H1 (cell line): ENCODE data around the gene MEF2A. TPM values are rescaled to one million over a fixed set of nuclear protein-coding genes. Genes with fewer than 3 reads are reported as not detected.

Source experiments
- CTCF ChIA-PET: fragments of 300-600 bp; sonication (Branson Sonifier 250); formaldehyde crosslinking; loops from one replicate; lab custom pipeline; 2021; ENCODE audit not compliant: partially characterized antibody; lab: Charles Lee
- POLR2A ChIA-PET: fragments of 300-600 bp; sonication (Branson Sonifier 250); formaldehyde crosslinking; loops from one replicate; lab custom pipeline; 2021; ENCODE audit warnings: inconsistent platforms; ENCODE audit not compliant: partially characterized antibody; lab: Charles Lee
- DNase-seq, 2 experiments: peaks; one replicate each; pipeline versions ENCODE4 v3.0.0 to v3.0.0-alpha.2; 2010 to 2022; ENCODE audit warnings: low spot score in 2 of 2, low read depth in 1 of 2, mixed read lengths in 1 of 2
- FAIRE-seq: peaks from 2 replicates; lab custom pipeline; 2011; peaks lifted over from hg19 to GRCh38; lab: Jason Lieb, UNC
- H2AFZ ChIP-seq: 2 replicates; pipeline ENCODE4 v1.8.1; 2012; ENCODE audit warnings: low read length, inconsistent platforms
- H2AK5ac ChIP-seq: 2 replicates; pipeline ENCODE4 v1.6.1; 2013; ENCODE audit warnings: low read depth, low read length
- H2BK120ac ChIP-seq: replicated peaks from 2 replicates; pipeline ENCODE3; 2013; ENCODE audit warnings: low read depth, low read length, inconsistent platforms
- H2BK12ac ChIP-seq: 2 replicates; pipeline ENCODE4 v1.6.1; 2013; ENCODE audit warnings: low read depth, low read length
- H2BK15ac ChIP-seq: 2 replicates; pipeline ENCODE4 v1.6.1; 2013; ENCODE audit warnings: low read length
- H2BK20ac ChIP-seq: 2 replicates; pipeline ENCODE4 v1.6.1; 2013; ENCODE audit warnings: low read length
- H2BK5ac ChIP-seq: 2 replicates; pipeline ENCODE4 v1.6.1; 2013; ENCODE audit warnings: low read depth, low read length
- H3K14ac ChIP-seq: 2 replicates; pipeline ENCODE4 v1.6.1; 2013; ENCODE audit warnings: inconsistent platforms; ENCODE audit not compliant: insufficient read length
- H3K18ac ChIP-seq: 2 replicates; pipeline ENCODE4 v1.6.1; 2013; ENCODE audit warnings: low read length; ENCODE audit errors: extremely low read depth
- H3K23ac ChIP-seq: 2 replicates; pipeline ENCODE4 v1.6.1; 2013; ENCODE audit warnings: inconsistent platforms; ENCODE audit not compliant: insufficient read length
- H3K23me2 ChIP-seq: 2 replicates; pipeline ENCODE4 v1.6.1; 2013; ENCODE audit warnings: low read depth, low read length
- H3K27ac ChIP-seq: 2 replicates; pipeline ENCODE4 v1.6.1; 2011; ENCODE audit warnings: low read depth, low read length, inconsistent platforms
- H3K27me3 ChIP-seq, 4 experiments: replicated peaks in 1 of 4; 1 replicate in 1 of 4; 2 replicates in 3 of 4; pipeline versions ENCODE4 v1.6.1 to v1.8.1; 2011 to 2013; ENCODE audit warnings: low read length in 3 of 4, mild to moderate bottlenecking in 3 of 4, inconsistent platforms in 2 of 4, mixed read lengths in 2 of 4, moderate library complexity in 1 of 4; ENCODE audit not compliant: control insufficient read depth in 3 of 4, insufficient read depth in 3 of 4; ENCODE audit errors: extremely low read depth in 1 of 4
- H3K36me3 ChIP-seq, 4 experiments: 2 replicates each; pipeline versions ENCODE4 v1.6.1 to v1.8.1; 2011 to 2013; ENCODE audit warnings: mild to moderate bottlenecking in 4 of 4, low read length in 3 of 4, moderate library complexity in 2 of 4, control low read depth in 1 of 4, inconsistent platforms in 1 of 4; ENCODE audit not compliant: insufficient read depth in 4 of 4, control insufficient read depth in 2 of 4
- H3K4ac ChIP-seq: replicated peaks from 2 replicates; pipeline ENCODE3; 2013; ENCODE audit warnings: low read length, low read depth, mixed read lengths, inconsistent platforms; ENCODE audit not compliant: insufficient read length
- H3K4me1 ChIP-seq, 4 experiments: replicated peaks in 1 of 4; 1 replicate in 1 of 4; 2 replicates in 3 of 4; pipeline versions ENCODE4 v1.6.1 to v1.8.1; 2011 to 2013; ENCODE audit warnings: low read length in 3 of 4, inconsistent platforms in 2 of 4, mixed read lengths in 1 of 4; ENCODE audit not compliant: insufficient read depth in 4 of 4, control insufficient read depth in 3 of 4
- H3K4me2 ChIP-seq, 2 experiments: 2 replicates each; pipeline versions ENCODE4 v1.6.1 to v1.8.1; 2011 to 2013; ENCODE audit warnings: low read depth in 2 of 2, low read length in 2 of 2, control low read depth in 1 of 2, inconsistent platforms in 1 of 2, mild to moderate bottlenecking in 1 of 2; ENCODE audit not compliant: insufficient read depth in 1 of 2
- H3K4me3 ChIP-seq, 4 experiments: fragments of 200-600, 300-600 bp in 1 of 4; sonication (generic), shearing (Covaris generic), sonication (Bioruptor Twin) in 1 of 4; 2 replicates each; pipeline versions ENCODE4 v1.5.1 to v1.8.1; 2011 to 2016; ENCODE audit warnings: low read length in 4 of 4, low read depth in 3 of 4, control low read depth in 2 of 4, inconsistent platforms in 2 of 4, mild to moderate bottlenecking in 2 of 4, mixed read lengths in 1 of 4, moderate library complexity in 1 of 4; ENCODE audit not compliant: insufficient read depth in 2 of 4; ENCODE audit errors: extremely low read depth in 1 of 4
- H3K56ac ChIP-seq: replicated peaks from 2 replicates; pipeline ENCODE3; 2013; ENCODE audit warnings: low read depth, mild to moderate bottlenecking, mixed read lengths, low read length, inconsistent platforms; ENCODE audit not compliant: insufficient read length
- H3K79me1 ChIP-seq: 2 replicates; pipeline ENCODE4 v1.6.1; 2013; ENCODE audit warnings: low read depth, low read length, control low read depth
- H3K79me2 ChIP-seq, 2 experiments: 2 replicates each; pipeline versions ENCODE4 v1.6.1 to v1.8.1; 2012 to 2013; ENCODE audit warnings: low read length in 2 of 2, mild to moderate bottlenecking in 2 of 2, inconsistent platforms in 1 of 2; ENCODE audit not compliant: insufficient read depth in 2 of 2, control insufficient read depth in 1 of 2
- H3K9ac ChIP-seq, 4 experiments: replicated peaks in 1 of 4; 1 replicate in 1 of 4; 2 replicates in 3 of 4; pipeline versions ENCODE4 v1.6.1 to v1.8.1; 2011 to 2013; ENCODE audit warnings: low read depth in 3 of 4, low read length in 3 of 4, control low read depth in 2 of 4, mild to moderate bottlenecking in 2 of 4, moderate library complexity in 2 of 4, inconsistent platforms in 1 of 4; ENCODE audit errors: extremely low read depth in 1 of 4
- H3K9me3 ChIP-seq, 2 experiments: 2 replicates each; pipeline versions ENCODE4 v1.6.1 to v1.8.1; 2012 to 2013; ENCODE audit warnings: mild to moderate bottlenecking in 2 of 2, moderate library complexity in 2 of 2, control low read depth in 1 of 2, inconsistent platforms in 1 of 2, low read depth in 1 of 2, low read length in 1 of 2, mixed read lengths in 1 of 2; ENCODE audit not compliant: insufficient read depth in 2 of 2
- H4K20me1 ChIP-seq, 2 experiments: replicated peaks in 1 of 2; 2 replicates each; pipeline versions ENCODE3 to v1.8.1; 2011 to 2013; ENCODE audit warnings: inconsistent platforms in 2 of 2, low read length in 2 of 2, mild to moderate bottlenecking in 1 of 2; ENCODE audit not compliant: insufficient read depth in 2 of 2, control insufficient read depth in 1 of 2
- H4K5ac ChIP-seq: 2 replicates; pipeline ENCODE4 v1.6.1; 2013; ENCODE audit warnings: low read length, low read depth, mixed read lengths, inconsistent platforms; ENCODE audit not compliant: insufficient read length
- H4K8ac ChIP-seq: 2 replicates; pipeline ENCODE4 v1.8.0; 2013; ENCODE audit warnings: mild to moderate bottlenecking, moderate library complexity, low read length, inconsistent platforms; ENCODE audit not compliant: insufficient read depth; ENCODE audit errors: extremely low read depth
- H4K91ac ChIP-seq: replicated peaks from 2 replicates; pipeline ENCODE3; 2013; ENCODE audit warnings: low read length, mixed read lengths, inconsistent platforms; ENCODE audit not compliant: insufficient read length
- BCL11A ChIP-seq, 2 experiments: IDR thresholded peaks; one replicate each; pipeline ENCODE4 v1.6.1; 2011; ENCODE audit warnings: low read depth in 2 of 2, low read length in 2 of 2, mild to moderate bottlenecking in 2 of 2
- CBX5 ChIP-seq: fragments of 300-800, 300-1000 bp; sonication (generic); IDR thresholded peaks from 2 replicates; pipeline ENCODE4 v1.7.1; 2016; ENCODE audit warnings: antibody characterized with exemption, low read length, low read depth
- CBX8 ChIP-seq: fragments of 300-800, 300-1000 bp; sonication (generic); IDR thresholded peaks from 2 replicates; pipeline ENCODE4 v1.7.1; 2016; ENCODE audit warnings: low read depth, low read length, borderline replicate concordance
- EGR1 ChIP-seq: IDR thresholded peaks from 2 replicates; pipeline ENCODE4 v1.6.1; 2011; ENCODE audit warnings: low read depth, low read length, borderline replicate concordance
- HDAC2 ChIP-seq, 2 experiments: fragments of 300-600 bp in 1 of 2; sonication (generic) in 1 of 2; IDR thresholded peaks; 2 replicates each; pipeline ENCODE4 v1.6.1; 2011 to 2012; ENCODE audit warnings: low read depth in 2 of 2, low read length in 2 of 2, mild to moderate bottlenecking in 2 of 2, moderate library complexity in 2 of 2, borderline replicate concordance in 1 of 2, inconsistent platforms in 1 of 2
- HDAC6 ChIP-seq: IDR thresholded peaks from one replicate; pipeline ENCODE4 v1.7.1; 2012; ENCODE audit warnings: low read depth, mild to moderate bottlenecking, inconsistent platforms, low read length, moderate library complexity
- KDM1A ChIP-seq: fragments of 200-600, 300-600 bp; sonication (generic); IDR thresholded peaks from 2 replicates; pipeline ENCODE4 v1.7.1; 2016; ENCODE audit warnings: mild to moderate bottlenecking, low read length, borderline replicate concordance
- MAFK ChIP-seq: IDR thresholded peaks from 2 replicates; pipeline ENCODE4 v1.6.1; 2012; ENCODE audit warnings: low read depth, mild to moderate bottlenecking, improper control_type of control experiment, low read length
- PHF8 ChIP-seq: fragments of 200-600 bp; sonication (generic); conservative IDR thresholded peaks from 2 replicates; pipeline ENCODE4 v1.7.1; 2012; ENCODE audit warnings: low read depth, mild to moderate bottlenecking, inconsistent platforms, low read length, moderate library complexity
- RBBP5 ChIP-seq: IDR thresholded peaks from 2 replicates; pipeline ENCODE4 v1.7.1; 2012; ENCODE audit warnings: low read depth, mild to moderate bottlenecking, inconsistent platforms, low read length, moderate library complexity, borderline replicate concordance
- RXRA ChIP-seq: IDR thresholded peaks from 2 replicates; pipeline ENCODE4 v1.6.1; 2011; ENCODE audit warnings: low read depth, mild to moderate bottlenecking, low read length, moderate library complexity; ENCODE audit not compliant: insufficient read depth
- SP1 ChIP-seq: IDR thresholded peaks from 2 replicates; pipeline ENCODE4 v1.6.1; 2011; ENCODE audit warnings: low read depth, low read length
- SUZ12 ChIP-seq: fragments of 200-600 bp; sonication (generic); IDR thresholded peaks from 2 replicates; pipeline ENCODE4 v1.6.1; 2012; ENCODE audit warnings: mild to moderate bottlenecking, inconsistent platforms, low read length, moderate library complexity, mixed read lengths
- TCF12 ChIP-seq: IDR thresholded peaks from 2 replicates; pipeline ENCODE4 v1.6.1; 2011; ENCODE audit warnings: low read depth, mild to moderate bottlenecking, low read length
- WGBS, 2 experiments: shearing (Covaris generic) in 1 of 2; methylation state at CpG; one replicate each; pipeline versions ENCODE4 v1.1.6 to v1.1.7; 2013 to 2015; ENCODE audit warnings: low lambda C conversion rate in 2 of 2, mixed read lengths in 2 of 2, inconsistent platforms in 1 of 2, low coverage in 1 of 2, missing lambda C conversion rate in 1 of 2; ENCODE audit not compliant: insufficient replicate concordance in 2 of 2, insufficient coverage in 1 of 2, insufficient read length in 1 of 2; ENCODE audit errors: extremely low coverage in 1 of 2, missing lambda C conversion rate in 1 of 2; 5-methylcytosine and 5-hydroxymethylcytosine counted together
- polyA plus RNA-seq, 7 experiments: library from polyadenylated mRNA; depleted of rRNA in 3 of 7; stranded (reverse) in 5 of 7; unstranded in 2 of 7; fragments of >200 nt in 5 of 7; fragments of 200-250 nt in 2 of 7; gene quantifications; 1 replicate in 5 of 7; 2 replicates in 1 of 7; 4 replicates in 1 of 7; pipeline versions ENCODE4 v1.2.1 to v1.2.3, GENCODE V29; 2011 to 2013; ENCODE audit warnings: missing spikeins in 2 of 7, mixed read lengths in 2 of 7
- total RNA-seq: library from RNA; stranded (reverse); fragmentation: NEBNext Ultra II Directional; extraction: Animal tissue kit (Norgen Biotek cat#: 25700); gene quantifications from 2 replicates; pipeline ENCODE4 v1.2.1, GENCODE V29; 2021

Gene MEF2A
- total and polyA plus RNA-seq, 2 of the 8 experiments (the other 6 are each of a cell fraction or from before 2014, with no cell fraction given): 15.6 to 22.5 TPM

DNA sequence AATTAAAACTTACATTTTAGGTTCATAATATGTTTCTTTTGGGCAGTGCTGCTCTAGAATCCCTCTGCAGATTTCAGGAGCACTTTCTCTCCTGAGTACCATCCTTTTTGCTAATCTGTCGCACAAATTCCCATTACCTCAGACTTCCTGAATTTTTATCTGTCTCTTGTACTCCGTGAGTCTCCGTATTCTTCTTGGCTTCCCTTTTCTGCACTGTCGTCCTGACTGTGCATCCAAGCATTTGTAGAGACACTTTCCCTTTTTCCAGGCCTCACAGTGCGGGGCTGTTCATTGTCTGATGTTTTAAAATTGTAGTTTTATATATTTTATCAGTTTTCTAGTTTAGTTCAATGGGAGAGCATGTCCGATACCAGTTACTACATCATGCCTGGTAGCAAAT is 27.3 kb downstream of the MEF2A start:
- H3K9ac ChIP-seq: no peak overlapping the region
- no peaks in the 10 kb centered on the region for H3K23me2 ChIP-seq
- no peaks in the 10 kb centered on the region; a peak in 1 of 7 replicates for H3K4me1 ChIP-seq
- no peak overlapping the region for H3K27ac ChIP-seq
- CTCF ChIA-PET: no interaction called here
- H3K9me3 ChIP-seq: no peaks in the 10 kb centered on the region; a peak in 1 of 4 replicates
- 84% methylated on average over 6 of the region's 6 CpGs; no CpG with 5 or more reads in 1 of the 2 experiments for WGBS, 2 experiments
- no peak overlapping the region for H3K56ac ChIP-seq
- no peak overlapping the region for H2BK120ac ChIP-seq
- H3K79me1 ChIP-seq: no peaks in the 10 kb centered on the region; the same call in 1 of the 2 replicates
- no peak overlapping the region for H4K8ac ChIP-seq
- no peak overlapping the region for H2AFZ ChIP-seq
- no peak overlapping the region for H3K18ac ChIP-seq
- no peak overlapping the region for H3K4me2 ChIP-seq
- no peak overlapping the region for H3K23ac ChIP-seq
- H4K5ac ChIP-seq: no peak overlapping the region
- no peak for DNase-seq
- H2BK12ac ChIP-seq: no peak overlapping the region
- no peak overlapping the region for H3K4ac ChIP-seq
- H3K4me3 ChIP-seq: no peak overlapping the region
- H2BK5ac ChIP-seq: no peak overlapping the region
- H3K14ac ChIP-seq: no peak overlapping the region
- no peak overlapping the region for H2AK5ac ChIP-seq
- FAIRE-seq: no peak
- H2BK20ac ChIP-seq: no peak overlapping the region
- no peak overlapping the region for H2BK15ac ChIP-seq
- no peaks in the 10 kb centered on the region for H3K27me3 ChIP-seq
- H3K36me3 ChIP-seq: no peaks in the 10 kb centered on the region; a peak in 1 of 8 replicates
- H4K91ac ChIP-seq: no peak overlapping the region
- H3K79me2 ChIP-seq: peaks cover 4 to 93% of the 10 kb centered on the region in 2 experiments
- TF ChIP-seq PHF8: no peak
- TF ChIP-seq HDAC2 (IDR thresholded peaks at IDR 0.05; ENCODE audit: borderline replicate concordance in 1 of 2, low read depth in 2 of 2, low read length in 2 of 2): no peak
- TF ChIP-seq KDM1A: no peak
- TF ChIP-seq SUZ12: no peak
- TF ChIP-seq MAFK: no peak
- TF ChIP-seq RBBP5: no peak
- no peak for TF ChIP-seq CBX5
- no peak for TF ChIP-seq EGR1
- TF ChIP-seq CBX8: no peak
- TF ChIP-seq HDAC6: no peak
- TF ChIP-seq BCL11A (IDR thresholded peaks at IDR 0.05; ENCODE audit: low read depth in 2 of 2, low read length in 2 of 2): no peak
- no peak for TF ChIP-seq RXRA
- no peak for TF ChIP-seq TCF12
- TF ChIP-seq SP1: no peak
- H4K20me1 ChIP-seq: no peaks in the 10 kb centered on the region
- POLR2A ChIA-PET: no interaction called here
